Measurements from ENCODE around the gene ATP10D. TPM values are rescaled to one million over a fixed set of nuclear protein-coding genes. Genes with fewer than 3 reads are reported as not detected.

Gene ATP10D
- total RNA-seq (36.2 and 41.8 TPM in 2 replicates), polyA plus RNA-seq (16.1 and 40.0 TPM in 2 replicates), polyA minus RNA-seq (26.2 and 52.7 TPM in 2 replicates)
- 56.0 TPM for total RNA-seq (2013)

DNA sequence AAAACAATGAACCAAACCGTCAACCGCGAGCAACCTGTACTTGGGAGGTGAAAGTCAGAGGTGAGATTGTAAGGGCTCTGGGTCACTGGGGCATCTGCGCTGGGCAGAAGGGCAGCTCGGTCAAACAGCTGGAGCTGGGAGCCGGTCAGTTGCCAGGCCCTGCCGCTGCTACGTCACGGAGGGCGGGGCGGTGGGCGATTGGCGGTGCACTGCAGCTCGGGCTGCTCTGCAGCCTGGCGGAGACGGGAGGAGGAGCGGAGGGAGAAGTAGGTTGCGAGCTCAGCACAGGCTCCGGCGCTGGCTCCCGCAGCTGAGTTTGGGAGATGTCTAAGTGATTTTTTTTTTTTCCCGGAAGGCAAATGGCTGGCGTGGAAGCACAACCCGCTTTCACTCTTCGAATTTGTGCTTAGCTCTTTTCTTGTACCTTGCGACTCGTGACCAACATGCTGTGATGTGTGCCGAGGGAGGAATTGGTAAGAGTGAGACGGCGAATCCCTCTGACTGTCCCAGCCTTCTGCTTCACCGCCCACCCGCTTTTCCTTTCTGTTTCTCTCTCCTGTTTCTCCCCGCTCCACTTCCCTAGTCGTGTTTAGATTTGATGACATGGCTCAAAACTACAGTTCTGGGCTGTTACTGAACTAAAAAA is at the start of gene ATP10D:
Gene ATP10D (plus strand): TSS at position 229 of the 646 bp plus-strand sequence. CDS start 27,266 bp downstream, outside the sequence.
- CTCF ChIA-PET = interaction anchor here (0.6 to 5.0 kb wide), 13 partner anchors 8 to 102 kb away, joined by 3 to 44 read pairs (median 5); partner anchors contain the start of gene COMMD8
- H3K27me3 Mint-ChIP-seq = no peaks in the 10 kb centered on the region
- no peak for TF ChIP-seq EZH2 (IDR thresholded peaks at IDR 0.05; ENCODE audit: borderline replicate concordance, insufficient read depth, low read depth, low read length, poor library complexity, severe bottlenecking)
- TF ChIP-seq, protein P1, sequence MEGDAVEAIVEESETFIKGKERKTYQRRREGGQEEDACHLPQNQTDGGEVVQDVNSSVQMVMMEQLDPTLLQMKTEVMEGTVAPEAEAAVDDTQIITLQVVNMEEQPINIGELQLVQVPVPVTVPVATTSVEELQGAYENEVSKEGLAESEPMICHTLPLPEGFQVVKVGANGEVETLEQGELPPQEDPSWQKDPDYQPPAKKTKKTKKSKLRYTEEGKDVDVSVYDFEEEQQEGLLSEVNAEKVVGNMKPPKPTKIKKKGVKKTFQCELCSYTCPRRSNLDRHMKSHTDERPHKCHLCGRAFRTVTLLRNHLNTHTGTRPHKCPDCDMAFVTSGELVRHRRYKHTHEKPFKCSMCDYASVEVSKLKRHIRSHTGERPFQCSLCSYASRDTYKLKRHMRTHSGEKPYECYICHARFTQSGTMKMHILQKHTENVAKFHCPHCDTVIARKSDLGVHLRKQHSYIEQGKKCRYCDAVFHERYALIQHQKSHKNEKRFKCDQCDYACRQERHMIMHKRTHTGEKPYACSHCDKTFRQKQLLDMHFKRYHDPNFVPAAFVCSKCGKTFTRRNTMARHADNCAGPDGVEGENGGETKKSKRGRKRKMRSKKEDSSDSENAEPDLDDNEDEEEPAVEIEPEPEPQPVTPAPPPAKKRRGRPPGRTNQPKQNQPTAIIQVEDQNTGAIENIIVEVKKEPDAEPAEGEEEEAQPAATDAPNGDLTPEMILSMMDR (IDR thresholded peaks at IDR 0.05) = no peak
- Histone ChIP-seq H3K4me3 (ENCODE audit: control extremely low read depth in 1 of 5, extremely low read depth in 1 of 5, insufficient read depth in 1 of 5, low read depth in 2 of 5, low read length in 4 of 5) (peak within 1 kb of the TSS; percentile 79 to 97 (median 90)), H3K27me3 (replicated peaks in 1 of 4; ENCODE audit: control extremely low read depth in 1 of 4, control insufficient read depth in 3 of 4, insufficient read depth in 4 of 4, low read length in 3 of 4) (no peaks in the 10 kb centered on the region), H2AFZ (ENCODE audit: insufficient read depth, low read depth, low read length, poor library complexity, severe bottlenecking) (peak within 1 kb of the TSS; percentile 94), H3K9me3 (ENCODE audit: control extremely low read depth in 1 of 3, control insufficient read depth in 2 of 3, insufficient read depth in 1 of 3, low read length in 2 of 3) (peaks cover 0 to 3% (median 2%) of the 10 kb centered on the region in 3 donors), H3K27ac (ENCODE audit: low read length in 2 of 2) (peak within 1 kb of the TSS; percentile 93), H3K9ac (ENCODE audit: low read length) (peak within 1 kb of the TSS; percentile 73), H3K4me1 (ENCODE audit: control insufficient read depth in 2 of 2, insufficient read depth in 2 of 2, low read length in 2 of 2) (peaks cover 32 to 52% of the 10 kb centered on the region in 2 donors), H4K20me1 (ENCODE audit: control insufficient read depth, insufficient read depth, low read length, poor library complexity, severe bottlenecking) (no peaks in the 10 kb centered on the region), H3K36me3 (replicated peaks in 1 of 2; ENCODE audit: control extremely low read depth in 1 of 2, control insufficient read depth in 1 of 2, extremely low read depth in 1 of 2, insufficient read depth in 2 of 2, low read length in 1 of 2) (no peaks in the 10 kb centered on the region), H3K79me2 (ENCODE audit: control insufficient read depth, insufficient read depth, low read length) (peaks cover 55% of the 10 kb centered on the region), H3K4me2 (replicated peaks; ENCODE audit: low read depth, low read length, poor library complexity, severe bottlenecking) (peak within 1 kb of the TSS; percentile 93)
- no peaks in the 10 kb centered on the region for H3K9me3 Mint-ChIP-seq (ENCODE audit: insufficient read depth)
- ATAC-seq (ENCODE audit: low read depth) = peak; percentile 95
- intact Hi-C loops (cut with micrococcal nuclease) = loop anchor here (1.0 to 2.0 kb wide), 3 partner anchors 14 to 26 kb away; partner anchors contain the start of gene COMMD8
- peak within 1 kb of the TSS; percentile 97 for H3K4me3 Mint-ChIP-seq
- under 1% methylated on average over 25 of the region's 34 CpGs for WGBS (ENCODE audit: insufficient coverage)
- H3K4me1 Mint-ChIP-seq = peaks cover 57% of the 10 kb centered on the region
- peak within 1 kb of the TSS; percentile 96 for H3K27ac Mint-ChIP-seq
- POLR2A ChIA-PET = interaction anchor here (0.7 to 1.8 kb wide), 6 partner anchors 12 to 274 kb away, joined by 3 to 13 read pairs (median 4); partner anchors contain the start of gene COMMD8
- DNase-seq = peak; percentile 89

DNA sequence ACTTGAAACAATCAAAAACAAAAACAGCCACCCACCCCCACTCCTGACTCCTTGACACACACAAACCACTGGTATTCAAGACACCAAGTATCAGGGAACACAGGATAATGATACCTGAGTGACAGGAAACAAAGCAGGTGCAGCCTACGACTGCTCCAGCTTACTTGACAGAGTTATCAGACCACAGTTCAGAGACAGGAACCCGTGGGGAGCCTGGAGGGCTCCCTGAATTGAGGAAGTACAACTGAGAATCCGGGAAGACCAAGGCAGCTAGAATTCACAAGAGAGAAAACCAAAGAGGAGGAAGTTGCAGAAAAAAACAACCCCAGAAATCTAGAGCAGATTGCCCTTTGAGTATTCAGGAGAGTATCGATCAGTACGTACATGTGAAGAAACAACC is 42.1 kb upstream of the ATP10D start:
- H3K9me3 Mint-ChIP-seq (ENCODE audit: insufficient read depth) = no peaks in the 10 kb centered on the region
- ATAC-seq (ENCODE audit: low read depth) (peak; percentile 21), DNase-seq (peak; percentile 36)
- H3K9ac ChIP-seq (ENCODE audit: low read length) = no peak overlapping the region
- CTCF ChIA-PET = no interaction called here
- H3K4me1 ChIP-seq (ENCODE audit: control insufficient read depth in 2 of 2, insufficient read depth in 2 of 2, low read length in 2 of 2) = peaks cover 12% of the 10 kb centered on the region in 2 donors
- intact Hi-C loops (cut with micrococcal nuclease) = no loop called here
- no peaks in the 10 kb centered on the region for H3K9me3 ChIP-seq (ENCODE audit: control extremely low read depth in 1 of 3, control insufficient read depth in 2 of 3, insufficient read depth in 1 of 3, low read length in 2 of 3)
- WGBS (ENCODE audit: insufficient coverage) = 0% methylated on average over 1 of the region's 5 CpGs
- no peak for TF ChIP-seq EZH2 (IDR thresholded peaks at IDR 0.05; ENCODE audit: borderline replicate concordance, insufficient read depth, low read depth, low read length, poor library complexity, severe bottlenecking)
- TF ChIP-seq, protein P1 (IDR thresholded peaks at IDR 0.05) = no peak
- no peaks in the 10 kb centered on the region for H3K27me3 Mint-ChIP-seq
- POLR2A ChIA-PET = no interaction called here
- H3K27ac ChIP-seq (ENCODE audit: low read length in 2 of 2) = no peak overlapping the region
- H3K27ac Mint-ChIP-seq = peak overlapping the region; percentile 7
- no peak overlapping the region for H3K4me3 ChIP-seq (ENCODE audit: control extremely low read depth in 1 of 5, extremely low read depth in 1 of 5, insufficient read depth in 1 of 5, low read depth in 2 of 5, low read length in 4 of 5)
- peaks cover 15% of the 10 kb centered on the region for H3K4me1 Mint-ChIP-seq
- H2AFZ ChIP-seq (ENCODE audit: insufficient read depth, low read depth, low read length, poor library complexity, severe bottlenecking) = no peak overlapping the region
- no peaks in the 10 kb centered on the region for H3K27me3 ChIP-seq (replicated peaks in 1 of 4; ENCODE audit: control extremely low read depth in 1 of 4, control insufficient read depth in 3 of 4, insufficient read depth in 4 of 4, low read length in 3 of 4)
- peak overlapping the region; percentile 6 for H3K4me3 Mint-ChIP-seq
- H4K20me1 ChIP-seq (ENCODE audit: control insufficient read depth, insufficient read depth, low read length, poor library complexity, severe bottlenecking) = no peaks in the 10 kb centered on the region
- no peaks in the 10 kb centered on the region for H3K79me2 ChIP-seq (ENCODE audit: control insufficient read depth, insufficient read depth, low read length)
- H3K4me2 ChIP-seq (replicated peaks; ENCODE audit: low read depth, low read length, poor library complexity, severe bottlenecking) = peak overlapping the region; percentile 23
- H3K36me3 ChIP-seq (replicated peaks in 1 of 2; ENCODE audit: control extremely low read depth in 1 of 2, control insufficient read depth in 1 of 2, extremely low read depth in 1 of 2, insufficient read depth in 2 of 2, low read length in 1 of 2) = peaks cover 0 to 3% of the 10 kb centered on the region in 2 experiments
